C4-2B (cell line): ENCODE measurements around the gene DPP6.

Source experiments
- ZFX ChIP-seq: fragments of 450-650 bp; IDR thresholded peaks from 2 replicates; pipeline ENCODE4 v1.6.1; 2017
- TF ChIP-seq, protein P1 (sequence below): fragments of 450-650 bp; conservative IDR thresholded peaks from 2 replicates; pipeline ENCODE4 v1.5.1; 2017; ENCODE audit warnings: mild to moderate bottlenecking

DNA sequence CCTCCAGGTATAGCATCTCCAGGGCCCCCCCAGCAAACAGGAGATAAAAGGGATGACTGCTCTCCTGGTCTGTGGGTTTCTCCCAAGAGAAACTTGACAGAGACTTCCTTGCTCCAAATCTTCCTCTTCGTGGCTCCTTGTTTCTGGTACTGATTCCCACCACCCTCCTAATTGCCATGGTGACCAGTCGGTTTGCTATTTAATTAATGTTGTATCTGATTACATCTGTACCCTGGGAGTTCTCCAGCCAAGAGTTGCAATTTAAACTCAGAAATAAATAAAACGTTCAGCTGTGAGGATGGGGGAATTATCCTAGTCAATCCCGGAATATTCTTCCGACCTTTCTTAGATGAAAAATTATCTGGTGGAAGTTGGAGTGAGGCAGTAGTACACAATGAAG is 686.0 kb downstream of the DPP6 start:
- TF ChIP-seq, protein P1, sequence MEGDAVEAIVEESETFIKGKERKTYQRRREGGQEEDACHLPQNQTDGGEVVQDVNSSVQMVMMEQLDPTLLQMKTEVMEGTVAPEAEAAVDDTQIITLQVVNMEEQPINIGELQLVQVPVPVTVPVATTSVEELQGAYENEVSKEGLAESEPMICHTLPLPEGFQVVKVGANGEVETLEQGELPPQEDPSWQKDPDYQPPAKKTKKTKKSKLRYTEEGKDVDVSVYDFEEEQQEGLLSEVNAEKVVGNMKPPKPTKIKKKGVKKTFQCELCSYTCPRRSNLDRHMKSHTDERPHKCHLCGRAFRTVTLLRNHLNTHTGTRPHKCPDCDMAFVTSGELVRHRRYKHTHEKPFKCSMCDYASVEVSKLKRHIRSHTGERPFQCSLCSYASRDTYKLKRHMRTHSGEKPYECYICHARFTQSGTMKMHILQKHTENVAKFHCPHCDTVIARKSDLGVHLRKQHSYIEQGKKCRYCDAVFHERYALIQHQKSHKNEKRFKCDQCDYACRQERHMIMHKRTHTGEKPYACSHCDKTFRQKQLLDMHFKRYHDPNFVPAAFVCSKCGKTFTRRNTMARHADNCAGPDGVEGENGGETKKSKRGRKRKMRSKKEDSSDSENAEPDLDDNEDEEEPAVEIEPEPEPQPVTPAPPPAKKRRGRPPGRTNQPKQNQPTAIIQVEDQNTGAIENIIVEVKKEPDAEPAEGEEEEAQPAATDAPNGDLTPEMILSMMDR: no peak
- TF ChIP-seq ZFX: no peak
